ENCODE results near the gene MOK. TPM values are rescaled to one million over a fixed set of nuclear protein-coding genes. Genes with fewer than 3 reads are reported as not detected.

The MOK gene, protein sequence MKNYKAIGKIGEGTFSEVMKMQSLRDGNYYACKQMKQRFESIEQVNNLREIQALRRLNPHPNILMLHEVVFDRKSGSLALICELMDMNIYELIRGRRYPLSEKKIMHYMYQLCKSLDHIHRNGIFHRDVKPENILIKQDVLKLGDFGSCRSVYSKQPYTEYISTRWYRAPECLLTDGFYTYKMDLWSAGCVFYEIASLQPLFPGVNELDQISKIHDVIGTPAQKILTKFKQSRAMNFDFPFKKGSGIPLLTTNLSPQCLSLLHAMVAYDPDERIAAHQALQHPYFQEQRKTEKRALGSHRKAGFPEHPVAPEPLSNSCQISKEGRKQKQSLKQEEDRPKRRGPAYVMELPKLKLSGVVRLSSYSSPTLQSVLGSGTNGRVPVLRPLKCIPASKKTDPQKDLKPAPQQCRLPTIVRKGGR
- 2.4 and 5.8 TPM in 2 replicates for total RNA-seq

GRCh38 chr14:102304611-102305506, at the start of gene MOK:
TSS of gene MOK (minus strand) at chr14:102305164. CDS start at chr14:102304968, 196 bp downstream.

DNA sequence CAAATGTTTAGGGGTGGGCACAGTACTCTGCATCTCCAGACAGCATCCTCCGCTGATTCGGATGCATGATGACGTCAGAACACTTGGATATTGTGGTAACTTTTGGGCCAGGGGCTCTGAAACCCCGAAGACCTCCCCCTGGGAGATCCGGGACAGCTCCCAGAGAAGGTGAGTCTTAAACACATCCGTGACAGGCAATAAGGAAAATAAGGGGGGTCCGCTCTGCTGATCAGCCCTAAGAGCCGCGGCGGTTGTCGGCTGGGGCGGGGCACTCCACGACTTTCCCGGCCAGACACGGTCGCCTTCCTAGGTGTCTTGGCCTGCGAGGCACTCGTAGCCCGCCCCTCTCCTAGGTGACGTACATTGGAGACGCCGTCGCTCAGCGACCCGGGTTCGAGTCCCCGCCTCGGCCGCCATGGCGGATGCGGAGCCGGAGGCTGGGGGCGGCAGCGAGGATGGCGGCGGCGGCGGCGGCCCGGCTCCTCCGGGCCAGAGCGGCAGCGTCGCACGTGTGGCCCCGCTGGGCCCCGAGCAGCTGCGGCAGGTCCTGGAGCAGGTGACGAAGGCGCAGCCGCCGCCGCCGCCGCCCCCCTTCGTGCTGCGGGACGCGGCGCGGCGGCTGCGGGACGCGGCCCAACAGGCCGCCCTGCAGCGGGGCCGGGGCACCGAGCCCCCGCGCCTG, 14.5 kb upstream of the MOK start, which contains the start of gene ZNF839:
Gene ZNF839 (plus strand): TSS at position 396 of the 682 bp plus-strand sequence. CDS start 20 bp downstream, at position 416.

Other genes with a start within 250 kb of the MOK start
- gene HSP90AA1, start 218.1 kb downstream of the MOK start, total RNA-seq, result 216 and 507 TPM in 2 replicates
- 18.5 and 19.5 TPM in 2 replicates for gene WDR20, start 165.3 kb downstream of the MOK start, total RNA-seq
- gene ZNF839, start 14.6 kb upstream of the MOK start, total RNA-seq, result 8.2 and 9.4 TPM in 2 replicates
- gene CINP, start 57.7 kb upstream of the MOK start, total RNA-seq, result 42.0 and 50.1 TPM in 2 replicates
- gene TECPR2, start 57.8 kb upstream of the MOK start, total RNA-seq, result 6.8 and 19.2 TPM in 2 replicates
- 17.8 and 43.9 TPM in 2 replicates for gene ANKRD9, start 204.6 kb upstream of the MOK start, total RNA-seq

Measured in nasal cavity respiratory epithelium epithelial cell of viscerocranial mucosa (primary cell).